HG03196 (cell line): ENCODE measurements around the gene SPATA45.

Source experiments
- ATAC-seq: cut with Tn5 transposase; IDR thresholded peaks from one replicate; pipeline ENCODE4 v1.9.1; 2021; ENCODE audit not compliant: unreplicated experiment

Gene SPATA45

DNA sequence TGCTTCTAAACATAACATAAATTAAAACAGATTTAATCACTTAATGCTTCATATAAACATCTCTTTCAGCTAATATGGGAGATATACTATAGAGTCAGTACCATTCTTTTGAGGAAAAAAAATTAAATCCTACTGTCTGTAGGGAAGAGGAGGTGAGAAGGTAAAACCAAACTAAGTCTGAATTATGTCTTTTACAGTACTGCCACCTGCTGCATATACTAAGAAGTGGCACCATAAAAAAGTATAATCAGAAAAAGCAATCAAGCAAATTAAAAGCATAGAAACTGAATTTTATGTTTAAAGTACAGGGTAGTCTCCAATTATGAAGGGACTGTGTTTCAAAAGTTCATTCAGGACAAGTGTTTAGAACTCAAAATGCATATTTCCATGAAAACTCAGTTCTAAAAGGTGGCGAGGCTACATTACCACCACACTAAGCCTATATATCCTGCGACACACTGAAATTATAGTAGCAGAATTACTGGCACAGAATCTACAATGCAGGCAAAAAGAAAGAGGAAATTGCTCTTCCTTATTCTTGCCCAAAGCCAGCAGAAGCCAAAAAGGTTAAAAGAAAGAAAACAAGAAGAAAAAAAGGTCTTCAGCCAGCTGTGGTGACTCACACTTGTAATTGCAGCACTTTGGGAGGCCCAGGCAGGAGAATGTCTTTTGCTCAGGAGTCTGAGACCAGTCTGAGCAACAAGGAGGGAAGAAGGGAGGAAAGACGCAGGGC lies 64.9 kb downstream of the SPATA45 start:
- no peak for ATAC-seq

DNA sequence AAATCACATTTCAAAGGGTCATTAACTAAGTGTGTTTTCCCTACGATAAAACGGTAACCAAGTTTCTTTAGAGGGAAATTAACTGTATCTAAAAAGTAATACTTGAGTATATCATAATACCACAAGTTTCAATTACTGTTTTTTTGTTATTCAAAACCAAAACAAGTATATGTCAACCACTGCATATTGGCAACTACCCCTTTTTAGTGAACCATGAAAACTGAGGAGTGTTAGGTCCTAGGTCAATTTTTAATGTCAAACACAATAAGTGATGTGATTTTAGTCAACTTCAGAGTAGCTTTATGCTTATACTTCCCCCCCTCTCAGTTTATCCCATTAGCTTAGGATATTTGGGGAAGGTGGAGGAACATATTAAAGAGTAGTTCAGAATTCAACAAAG lies 66.2 kb downstream of the SPATA45 start:
- ATAC-seq, result no peak

DNA sequence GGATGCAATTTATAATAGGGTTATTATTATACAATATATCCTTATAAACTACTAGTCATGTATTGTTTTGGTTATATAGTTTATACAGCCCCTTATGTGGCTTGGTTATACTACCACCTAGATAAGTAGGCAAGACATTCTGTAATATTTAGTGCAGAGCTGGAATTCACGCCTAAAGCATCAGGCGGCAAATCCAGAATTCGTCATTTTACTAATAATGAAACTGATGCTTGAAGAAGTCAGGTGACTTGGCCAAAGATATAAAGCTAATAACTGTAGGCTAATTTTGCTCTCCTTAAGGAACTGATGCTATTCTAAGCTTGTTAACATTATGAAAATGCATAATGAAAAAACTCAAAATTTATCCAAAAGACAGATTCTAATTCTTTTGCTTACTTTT lies 66.7 kb downstream of the SPATA45 start:
- no peak for ATAC-seq
